ENCODE results near the gene IGFBP2.

The IGFBP2 gene

DNA sequence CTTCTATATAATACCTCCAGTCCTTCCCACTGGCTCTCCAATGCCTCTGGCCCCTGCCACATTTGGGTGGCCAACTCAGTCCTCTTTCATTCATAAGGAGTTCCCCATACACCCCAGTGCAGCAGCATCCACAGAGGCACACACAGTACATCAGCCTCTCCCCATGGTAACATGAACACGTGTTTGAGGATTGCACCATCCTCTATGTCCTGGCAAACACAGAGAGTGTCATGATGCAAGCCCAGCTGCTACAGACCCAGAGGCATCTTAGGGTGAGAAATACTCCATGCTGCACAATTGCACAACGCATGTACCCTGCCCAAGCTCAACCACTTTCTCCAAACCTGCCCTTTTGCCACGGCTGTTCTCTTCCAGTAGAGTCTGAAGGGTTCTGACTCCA lies 50.6 kb downstream of the IGFBP2 start:
- peak; percentile 99 for DNase-seq (ENCODE audit: low read depth)

DNA sequence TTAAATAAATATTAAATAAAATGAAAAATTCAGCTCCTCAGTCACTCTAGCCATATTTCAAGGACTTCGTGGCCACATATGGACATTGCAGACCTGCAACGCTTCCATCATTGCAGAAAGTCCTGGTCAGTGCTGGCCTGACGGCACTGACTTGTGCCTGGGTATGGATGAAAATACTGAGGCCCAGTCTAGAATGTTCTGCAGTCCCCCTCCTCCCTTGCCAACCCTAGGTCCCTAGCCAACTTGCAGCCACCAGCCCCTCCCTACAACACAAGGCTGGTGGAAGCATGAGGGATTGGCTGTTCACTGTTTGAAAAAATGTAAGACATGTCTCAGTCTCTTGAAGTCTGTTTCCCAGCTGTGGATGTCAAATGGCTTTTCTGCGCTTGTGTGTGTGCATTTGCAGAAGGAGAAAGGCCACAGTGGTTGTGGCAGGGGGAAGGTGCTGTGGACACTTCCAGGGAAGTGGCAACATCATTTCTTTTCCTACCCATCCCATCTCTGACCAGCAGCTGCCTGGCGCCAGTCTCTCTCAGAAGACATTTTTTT lies 52.2 kb downstream of the IGFBP2 start:
- no peak for DNase-seq (ENCODE audit: low read depth)

DNA sequence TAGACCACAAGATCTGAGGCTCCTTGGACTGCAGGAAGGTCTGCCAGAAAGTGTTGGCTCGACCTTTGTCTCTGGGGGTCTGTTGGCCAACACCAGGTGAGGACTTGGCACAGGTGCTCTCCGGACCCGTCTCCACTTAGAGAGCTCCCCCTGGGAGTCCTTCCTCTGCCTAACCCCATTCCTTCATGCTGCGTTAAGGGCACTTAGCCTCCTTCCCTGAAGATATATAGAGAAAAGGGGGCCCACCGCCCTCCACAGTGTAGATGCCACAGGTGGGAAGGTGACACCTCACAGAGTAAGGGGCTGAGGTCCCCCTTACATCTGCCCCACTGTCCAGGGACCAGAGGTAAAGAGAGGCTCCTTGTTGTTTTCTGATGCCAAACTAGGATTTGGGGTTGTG lies 53.9 kb downstream of the IGFBP2 start:
- no peak for DNase-seq (ENCODE audit: low read depth)

DNA sequence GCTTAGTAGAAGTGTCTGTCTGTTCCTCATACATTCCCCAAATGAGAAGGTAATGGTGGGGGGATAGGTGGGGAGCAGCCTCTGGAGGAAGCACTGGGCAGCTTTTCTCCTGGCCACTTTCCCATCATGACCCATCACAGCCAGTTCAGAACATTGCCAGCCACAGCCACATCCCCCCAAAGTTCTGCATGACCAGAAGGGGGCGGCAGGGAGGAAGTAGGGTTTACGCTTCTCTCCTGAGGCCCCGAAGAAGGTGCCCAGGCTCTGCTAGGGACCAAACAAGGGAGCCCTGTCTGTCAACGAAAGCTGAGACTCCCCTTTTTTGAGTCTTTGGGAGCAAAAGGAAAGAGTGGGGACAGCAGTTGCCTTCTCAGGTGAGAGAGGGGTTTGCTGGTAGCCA lies 54.4 kb downstream of the IGFBP2 start:
- DNase-seq (ENCODE audit: low read depth) = no peak

DNA sequence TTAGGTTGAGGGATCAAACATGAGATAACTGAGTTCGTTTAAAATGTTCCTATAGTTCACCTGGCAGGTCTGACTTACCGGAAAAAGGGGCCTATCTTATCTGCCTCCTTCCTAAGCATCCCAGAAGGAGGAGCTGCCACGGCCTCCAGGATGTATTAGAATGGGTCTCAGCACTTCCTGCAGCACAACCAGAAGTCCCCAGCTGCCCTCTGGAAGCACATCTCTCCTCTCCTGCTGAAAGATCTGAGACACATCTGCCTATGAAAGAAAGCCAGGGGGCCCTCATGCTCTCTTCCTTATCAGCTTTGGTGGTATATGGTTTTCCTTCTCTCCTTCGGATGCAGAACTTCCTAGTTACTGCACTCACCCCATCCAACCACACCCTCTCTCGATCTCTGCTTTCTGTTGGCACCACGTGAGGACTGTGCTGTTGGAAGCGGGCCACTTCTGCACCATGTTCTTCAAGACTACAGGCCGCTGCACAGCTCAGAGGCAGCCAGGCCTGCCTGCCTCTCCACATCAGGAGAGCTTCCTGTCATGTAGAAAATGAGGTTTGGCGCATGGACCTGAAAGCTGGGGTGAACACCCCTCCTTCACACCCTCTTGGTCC lies 55.6 kb downstream of the IGFBP2 start:
- DNase-seq (ENCODE audit: low read depth) = no peak

DNA sequence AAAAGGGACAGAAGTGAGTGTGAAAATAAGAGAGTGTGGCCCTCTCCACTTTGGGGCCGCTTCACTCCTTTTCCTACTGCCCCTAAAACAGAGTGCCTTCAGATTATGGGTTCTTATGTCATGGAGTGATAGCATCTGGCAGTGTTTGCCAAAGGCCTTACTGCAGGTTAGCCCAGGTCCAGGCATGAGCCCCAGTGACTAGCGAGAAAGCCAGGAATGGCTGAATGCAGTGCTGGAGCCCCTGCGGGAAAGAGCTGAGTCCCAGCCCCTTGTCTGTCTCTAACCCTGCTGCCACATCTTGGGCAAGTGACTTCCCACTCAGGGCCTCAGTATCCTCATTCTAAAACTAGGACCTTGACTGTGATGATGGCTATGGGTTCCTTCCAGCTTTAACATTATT lies 56.2 kb downstream of the IGFBP2 start:
- DNase-seq (ENCODE audit: low read depth) = no peak

DNA sequence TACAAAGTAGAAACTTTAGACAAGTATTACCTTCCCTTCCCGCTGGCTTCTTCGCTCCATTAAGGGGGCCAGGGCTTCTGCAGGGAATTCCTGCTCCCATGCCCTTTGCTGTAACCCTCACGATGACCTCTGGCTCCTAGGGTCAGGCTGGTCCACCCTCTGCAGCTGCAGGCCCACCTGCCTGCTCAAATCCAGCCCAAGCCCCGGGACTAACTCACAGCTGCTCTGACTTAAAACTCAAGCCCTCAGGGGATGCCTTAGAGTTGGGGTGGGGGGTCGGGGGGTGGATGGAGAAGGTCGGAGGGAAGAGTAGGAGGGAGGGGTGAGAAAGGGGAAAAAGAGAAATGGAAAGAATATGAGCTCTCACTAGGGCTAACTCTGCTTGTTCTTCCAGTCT lies 57.2 kb downstream of the IGFBP2 start:
- DNase-seq (ENCODE audit: low read depth) = no peak

DNA sequence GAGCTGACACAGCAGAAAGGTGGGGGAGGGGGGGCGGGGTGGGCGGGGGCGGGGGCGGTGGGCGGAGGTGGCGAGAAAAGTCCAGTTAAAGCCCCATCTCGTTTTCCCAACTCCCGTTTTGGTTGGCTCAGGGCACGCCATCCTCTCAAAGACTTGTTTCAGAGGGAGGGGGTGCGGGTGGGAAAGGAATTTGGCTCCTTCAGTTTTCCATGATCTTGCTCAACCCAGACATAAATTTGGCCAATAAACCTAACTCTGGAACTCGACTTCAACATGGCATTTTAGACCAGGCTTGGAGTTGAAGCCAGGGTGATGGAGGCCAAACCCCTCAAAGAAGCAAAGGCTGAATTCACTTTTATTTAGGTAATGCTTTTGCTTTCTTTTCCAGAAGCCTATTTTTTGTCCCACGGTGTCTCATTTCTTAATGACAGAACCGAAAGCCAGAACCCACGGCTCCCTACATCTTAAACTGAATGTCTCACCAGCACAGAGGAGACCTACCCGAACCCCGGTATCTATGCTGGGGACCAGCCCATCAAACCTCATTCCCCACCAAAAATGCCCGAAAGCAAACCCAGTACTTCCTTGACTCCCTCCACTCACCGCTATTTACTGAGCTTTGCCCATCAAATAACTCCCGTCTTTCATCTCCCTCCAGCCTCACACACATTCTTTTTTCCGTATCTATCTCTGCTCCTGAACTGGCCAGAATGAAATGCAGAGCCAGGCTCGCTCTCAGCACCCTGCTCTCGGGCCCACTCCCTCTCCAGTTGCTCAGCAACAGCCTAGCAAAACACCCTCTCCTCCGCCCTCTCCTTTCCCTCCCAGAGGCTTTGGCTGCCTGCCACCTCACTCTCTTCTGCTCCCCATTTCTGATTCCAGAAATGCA lies 57.9 kb downstream of the IGFBP2 start:
- DNase-seq (ENCODE audit: low read depth) = peak; percentile 88

DNA sequence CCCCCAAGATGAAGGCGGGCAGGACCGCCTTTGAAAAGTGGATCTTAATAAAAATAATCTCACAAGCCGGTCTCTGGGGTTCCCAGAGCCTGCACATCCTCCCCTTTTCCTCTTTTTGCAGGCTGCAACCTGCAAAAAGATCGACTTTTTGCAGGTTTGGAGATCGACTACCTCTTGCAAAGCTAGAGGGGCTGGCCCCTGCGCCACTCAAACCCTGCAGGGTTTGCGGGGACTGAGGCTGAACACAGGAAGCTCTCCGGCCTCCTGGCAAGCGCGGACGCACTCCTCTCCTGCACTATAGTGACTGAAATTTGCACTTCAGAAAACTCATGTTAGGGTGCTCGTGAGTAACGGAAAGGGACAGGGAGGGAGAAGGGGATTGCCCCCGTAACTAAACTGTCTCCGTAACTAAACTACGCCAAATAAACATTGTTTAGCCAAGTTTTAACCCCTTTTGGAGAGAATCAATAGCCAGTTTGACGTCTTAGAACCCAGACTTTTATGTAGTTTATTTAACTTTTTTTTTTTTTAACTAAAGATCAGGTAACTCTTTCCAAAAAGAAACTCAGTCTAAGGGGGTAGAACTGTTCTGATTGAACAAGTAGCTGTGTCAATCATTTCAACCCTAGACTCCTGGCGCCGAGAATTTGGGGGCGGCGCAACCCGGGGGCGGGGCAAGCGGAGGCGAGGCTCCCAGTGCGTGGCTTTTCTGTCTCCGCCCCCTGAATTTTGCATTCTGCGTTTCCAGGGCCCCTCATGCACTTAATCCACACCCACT lies 59.6 kb downstream of the IGFBP2 start:
- peak; percentile 84 for DNase-seq (ENCODE audit: low read depth)

DNA sequence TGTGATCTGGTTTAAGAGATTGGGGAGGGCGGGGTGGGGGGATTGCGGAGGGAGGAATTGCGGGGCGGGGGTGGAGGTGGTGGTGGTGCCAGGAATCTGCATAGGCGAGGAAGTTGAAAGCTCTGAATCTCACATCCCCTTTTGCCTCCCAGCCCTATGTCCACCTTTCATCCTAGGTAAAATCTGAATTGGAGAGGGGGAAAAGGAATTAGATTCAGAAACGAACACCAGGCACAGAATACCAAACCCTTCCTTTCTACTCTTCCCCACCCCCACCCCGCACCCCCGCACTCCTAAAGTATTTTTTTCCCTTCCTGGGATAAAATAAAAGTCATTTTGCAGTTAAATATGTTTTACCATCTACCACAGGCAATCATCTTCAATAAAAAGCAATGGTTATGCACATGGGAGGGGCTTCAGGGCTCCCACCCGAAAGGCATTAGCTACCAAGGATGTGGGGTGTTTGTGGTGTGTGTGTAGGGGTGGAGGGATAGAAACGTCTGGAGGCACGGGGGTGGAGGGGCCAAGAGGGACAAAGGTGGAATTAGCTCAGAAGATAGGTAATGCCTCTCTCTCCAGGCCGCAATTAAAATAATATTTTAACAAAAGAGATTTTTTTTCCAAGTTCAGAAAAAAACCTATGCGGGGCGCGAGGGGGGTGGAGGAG lies 60.3 kb downstream of the IGFBP2 start:
- no peak for DNase-seq (ENCODE audit: low read depth)

DNA sequence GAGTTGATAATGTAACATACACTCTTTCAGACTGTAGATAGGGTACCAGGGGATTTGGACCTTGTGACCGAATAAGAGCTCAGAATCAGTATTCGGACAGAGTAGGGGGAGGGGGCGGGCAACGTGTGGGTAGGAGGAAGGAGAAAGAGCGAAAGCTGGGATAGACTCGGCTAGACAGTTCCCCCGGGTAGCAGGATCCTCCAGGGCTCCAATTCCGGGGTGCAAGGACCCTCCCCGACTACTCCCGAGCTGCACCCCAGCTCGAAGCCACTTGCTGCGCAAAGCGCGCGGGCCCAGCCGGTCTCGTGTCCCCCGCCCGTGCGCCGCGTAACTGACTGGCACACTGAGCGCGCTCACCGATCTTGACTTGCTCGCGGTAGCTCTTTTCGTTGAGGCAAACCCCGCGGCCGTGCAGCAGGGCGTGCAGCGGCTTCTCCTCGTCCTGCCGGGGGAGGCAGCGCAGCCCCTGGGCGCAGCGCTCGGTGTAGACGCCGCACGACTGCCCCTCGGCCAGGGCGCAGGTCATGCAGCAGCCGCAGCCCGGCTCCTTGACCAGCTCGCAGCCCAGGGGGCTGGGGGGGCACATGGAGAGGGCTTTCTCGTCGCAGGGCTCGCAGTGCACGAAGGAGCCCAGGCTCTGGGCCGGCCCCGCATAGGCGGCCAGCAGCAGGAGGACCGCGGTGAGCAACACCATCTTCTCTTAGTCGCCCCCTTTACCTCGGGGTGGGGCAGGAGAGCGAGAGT lies 61.0 kb downstream of the IGFBP2 start:
- peak; percentile 63 for DNase-seq (ENCODE audit: low read depth)

DNA sequence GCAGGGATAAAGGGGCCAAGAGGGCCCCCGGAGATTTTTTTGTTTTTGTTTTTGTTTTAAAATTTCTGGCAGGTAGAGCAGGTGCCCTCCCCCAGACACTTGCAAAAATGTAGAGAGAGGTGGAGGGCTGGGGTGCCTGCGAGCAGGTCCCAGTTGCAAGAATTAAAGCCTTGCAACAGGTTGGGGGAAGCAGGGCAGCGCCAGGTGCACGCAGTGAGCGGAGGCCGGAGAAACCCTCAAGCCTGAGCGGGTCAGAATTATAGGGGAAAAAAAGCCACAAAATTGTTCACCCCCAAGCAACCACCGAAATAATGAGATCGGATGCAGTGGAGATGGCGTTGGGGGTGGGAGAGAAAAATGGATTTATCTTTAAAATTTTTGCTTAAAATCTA lies 61.6 kb downstream of the IGFBP2 start:
- DNase-seq (ENCODE audit: low read depth) = no peak

DNA sequence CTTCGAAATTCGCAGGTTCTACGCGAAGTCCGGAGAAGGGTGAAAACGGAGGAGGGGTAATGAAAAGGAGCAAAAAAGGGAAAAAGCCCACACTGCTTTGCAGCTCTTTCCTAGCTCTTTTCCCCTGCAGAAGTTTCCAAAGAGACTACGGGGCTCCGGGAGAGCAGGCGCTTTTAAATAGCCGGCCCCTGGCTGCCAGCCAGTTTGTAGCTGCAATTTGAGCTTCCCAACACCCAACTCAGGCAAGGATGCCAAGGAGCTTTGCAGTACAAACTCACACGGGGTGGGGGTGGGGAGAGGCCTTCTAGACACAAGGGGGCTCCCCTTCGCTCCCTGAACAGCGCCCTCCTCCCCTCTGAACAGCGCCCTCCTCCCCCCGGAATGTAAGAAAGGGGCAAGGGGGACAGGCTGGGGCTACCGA lies 62.2 kb downstream of the IGFBP2 start, which contains the start of gene IGFBP5:
Gene IGFBP5 (minus strand): TSS at position 149 of the 421 bp plus-strand sequence. CDS start 774 bp downstream, outside the sequence.
- peak; percentile 90 for DNase-seq (ENCODE audit: low read depth)

DNA sequence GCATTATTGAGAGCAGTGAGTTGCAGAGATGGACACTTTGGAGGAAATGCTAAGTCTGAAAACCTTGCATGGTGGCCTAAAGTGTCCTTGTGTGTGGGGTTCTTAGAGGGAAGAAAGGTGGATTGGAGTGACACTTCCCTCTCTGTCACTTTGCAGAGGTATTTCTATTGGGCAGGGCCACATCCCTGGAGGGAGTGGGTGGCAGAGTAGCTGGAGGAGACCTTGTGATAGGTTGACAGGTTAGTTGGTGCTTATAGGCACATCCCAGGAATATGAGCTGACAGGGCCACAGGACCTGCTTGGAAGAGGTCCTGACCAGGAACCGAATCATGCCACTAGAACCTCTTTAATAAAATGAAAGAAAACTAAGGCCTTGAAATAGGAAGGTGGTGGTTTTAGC lies 63.1 kb downstream of the IGFBP2 start:
- no peak for DNase-seq (ENCODE audit: low read depth)

DNA sequence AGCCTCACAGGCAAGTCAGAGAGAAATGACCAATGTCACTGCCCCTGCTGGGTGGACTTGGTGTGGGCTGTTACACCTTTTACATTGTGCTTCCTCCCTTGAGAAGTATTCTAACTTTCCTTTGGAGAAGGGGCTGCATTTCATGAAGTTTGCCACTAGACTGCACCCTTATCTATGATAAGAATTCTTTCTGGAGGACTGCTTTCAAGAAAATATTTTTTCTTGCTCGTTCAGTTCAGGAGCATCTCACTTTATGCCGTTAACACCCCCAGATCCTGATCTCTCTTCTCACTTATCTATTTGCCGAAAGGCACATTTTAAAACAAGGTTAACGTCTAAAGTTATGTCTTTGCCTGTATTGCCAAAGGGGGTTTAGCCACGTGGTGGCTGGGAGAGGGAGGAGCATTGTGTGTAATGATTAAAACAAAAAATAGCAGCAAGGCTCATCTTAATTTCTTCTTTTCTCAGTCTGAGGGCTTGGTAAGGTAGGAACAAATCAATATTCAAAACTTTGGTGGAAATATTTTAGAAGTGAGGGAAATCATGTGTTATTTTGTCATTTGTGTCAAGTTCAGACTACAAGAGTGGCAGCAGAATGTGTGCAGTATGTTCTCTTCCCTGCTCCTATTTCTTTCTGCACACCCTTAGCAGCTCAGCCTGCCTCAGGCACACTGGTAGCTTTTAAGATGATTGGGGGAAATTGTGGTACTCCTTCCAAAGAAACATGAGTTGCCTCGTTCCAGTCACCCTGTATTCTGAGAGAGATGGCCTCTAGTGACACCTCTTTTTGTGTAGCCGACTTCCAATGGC lies 63.7 kb downstream of the IGFBP2 start:
- DNase-seq (ENCODE audit: low read depth) = peak; percentile 66

DNA sequence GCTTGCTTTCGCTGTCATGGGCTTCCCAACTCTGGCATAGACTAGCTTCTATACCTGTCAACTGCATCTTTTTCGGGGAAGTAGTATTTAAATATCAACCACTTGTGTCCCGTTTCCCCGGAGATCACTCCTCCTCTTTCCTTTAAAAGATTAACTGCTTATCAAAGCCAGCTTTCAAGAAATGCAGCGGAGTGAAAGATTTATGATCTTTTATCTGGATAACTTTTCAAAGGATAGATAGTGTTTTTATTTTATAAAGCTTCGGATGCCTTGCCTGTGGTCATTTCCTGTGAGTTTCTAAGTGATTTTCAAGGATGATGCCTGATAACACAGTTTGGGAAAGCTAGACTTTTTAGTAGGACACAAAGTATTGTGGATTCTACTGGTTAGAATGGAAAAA lies 65.1 kb downstream of the IGFBP2 start:
- no peak for DNase-seq (ENCODE audit: low read depth)

DNA sequence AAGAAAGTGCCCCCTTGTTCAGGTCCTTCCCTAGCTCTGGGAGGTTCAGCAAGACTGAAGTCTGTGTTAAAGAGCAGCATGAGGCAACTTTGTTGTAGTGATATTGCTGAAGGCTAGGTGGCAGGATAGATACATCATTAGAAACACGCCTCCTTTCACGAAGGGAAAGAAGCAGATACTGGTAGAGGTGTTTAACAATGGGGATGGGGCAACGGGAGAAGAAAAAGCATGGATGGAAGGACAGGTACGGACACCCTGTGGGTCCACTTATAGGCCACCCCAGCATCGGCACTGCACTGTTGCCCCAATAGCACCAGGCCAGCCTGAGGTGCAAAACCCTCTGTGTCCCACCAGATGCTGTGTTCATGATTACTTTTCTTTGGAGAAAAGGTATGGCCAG lies 65.7 kb downstream of the IGFBP2 start:
- peak; percentile 81 for DNase-seq (ENCODE audit: low read depth)

DNA sequence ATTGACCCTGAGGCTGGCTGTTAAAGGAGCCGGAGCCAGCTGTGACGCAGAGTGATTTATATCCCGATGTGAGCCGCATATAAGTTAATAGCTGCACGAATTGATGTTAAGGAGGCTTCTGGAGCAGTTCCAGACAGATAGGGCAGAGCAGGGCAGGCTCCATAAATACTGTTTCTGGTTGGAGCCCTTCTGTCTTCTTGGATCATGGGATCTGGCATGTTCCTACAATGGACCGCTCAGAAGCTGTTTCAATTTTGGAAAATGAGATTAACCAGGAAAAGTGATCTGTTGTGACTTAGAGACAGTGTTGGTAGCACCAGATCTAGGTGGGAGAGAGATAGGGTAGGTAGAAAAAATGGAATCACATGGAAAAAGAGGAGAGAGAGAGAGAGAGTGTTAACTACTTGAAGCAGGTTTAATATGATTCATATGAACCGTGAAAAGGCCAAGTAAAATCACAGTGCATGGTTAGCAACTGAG lies 66.9 kb downstream of the IGFBP2 start:
- DNase-seq (ENCODE audit: low read depth) = no peak

DNA sequence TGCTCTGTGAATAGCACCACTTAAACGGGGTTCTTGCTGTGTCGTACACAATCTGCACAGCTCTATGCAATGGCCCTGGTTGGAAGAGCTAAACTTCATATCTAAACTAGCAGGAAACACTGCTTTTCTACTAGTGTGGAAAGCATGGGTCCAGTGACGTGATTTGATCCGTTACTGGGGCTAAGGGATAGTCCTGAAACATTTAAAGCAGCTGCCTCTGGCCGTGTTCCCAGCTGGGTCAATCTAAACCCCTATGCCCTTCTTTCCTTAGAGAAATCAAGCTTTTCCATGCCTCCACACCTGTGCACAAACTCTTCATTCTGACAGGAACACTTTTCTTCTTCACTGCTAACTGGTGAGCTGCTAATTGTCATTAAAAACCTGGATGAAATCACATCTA lies 67.6 kb downstream of the IGFBP2 start:
- DNase-seq (ENCODE audit: low read depth) = no peak

DNA sequence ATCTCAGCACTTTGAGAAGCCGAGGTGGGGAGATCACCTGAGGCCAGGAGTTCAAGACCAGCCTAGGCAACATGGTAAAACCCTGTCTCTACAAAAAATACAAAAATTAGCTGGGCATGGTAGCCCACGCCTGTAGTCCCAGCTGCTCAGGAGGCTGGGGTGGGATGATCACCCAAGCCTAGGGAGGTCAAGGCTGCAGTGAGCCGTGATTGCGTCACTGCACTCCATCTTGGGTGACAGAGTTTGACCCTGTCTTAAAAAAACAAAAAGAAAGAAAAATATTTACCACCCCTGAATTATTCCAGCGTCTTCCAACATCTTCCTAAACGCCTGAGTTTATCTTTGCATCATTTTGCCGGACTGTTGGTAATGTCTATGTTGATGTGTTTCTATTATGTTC lies 68.3 kb downstream of the IGFBP2 start:
- no peak for DNase-seq (ENCODE audit: low read depth)
